Prostate gland (tissue), 2 donors: Measurements from ENCODE around the gene TICAM1.

ENCODE experiments used
- POLR2A ChIP-seq: fragments of 450-650 bp; IDR thresholded peaks from one replicate; pipeline ENCODE4 v1.6.1; 2016; ENCODE audit warnings: antibody characterized with exemption, mild to moderate bottlenecking
- TF ChIP-seq, protein P1 (sequence below), 4 experiments: fragments of 200-600 bp in 2 of 4; fragments of 450-650 bp in 2 of 4; sonication (generic) in 2 of 4; IDR thresholded peaks; 1 replicate in 3 of 4; 2 replicates in 1 of 4; pipeline ENCODE4 v1.5.1; 2016 to 2019; ENCODE audit warnings: antibody characterized with exemption in 4 of 4, mild to moderate bottlenecking in 2 of 4, moderate library complexity in 2 of 4

DNA sequence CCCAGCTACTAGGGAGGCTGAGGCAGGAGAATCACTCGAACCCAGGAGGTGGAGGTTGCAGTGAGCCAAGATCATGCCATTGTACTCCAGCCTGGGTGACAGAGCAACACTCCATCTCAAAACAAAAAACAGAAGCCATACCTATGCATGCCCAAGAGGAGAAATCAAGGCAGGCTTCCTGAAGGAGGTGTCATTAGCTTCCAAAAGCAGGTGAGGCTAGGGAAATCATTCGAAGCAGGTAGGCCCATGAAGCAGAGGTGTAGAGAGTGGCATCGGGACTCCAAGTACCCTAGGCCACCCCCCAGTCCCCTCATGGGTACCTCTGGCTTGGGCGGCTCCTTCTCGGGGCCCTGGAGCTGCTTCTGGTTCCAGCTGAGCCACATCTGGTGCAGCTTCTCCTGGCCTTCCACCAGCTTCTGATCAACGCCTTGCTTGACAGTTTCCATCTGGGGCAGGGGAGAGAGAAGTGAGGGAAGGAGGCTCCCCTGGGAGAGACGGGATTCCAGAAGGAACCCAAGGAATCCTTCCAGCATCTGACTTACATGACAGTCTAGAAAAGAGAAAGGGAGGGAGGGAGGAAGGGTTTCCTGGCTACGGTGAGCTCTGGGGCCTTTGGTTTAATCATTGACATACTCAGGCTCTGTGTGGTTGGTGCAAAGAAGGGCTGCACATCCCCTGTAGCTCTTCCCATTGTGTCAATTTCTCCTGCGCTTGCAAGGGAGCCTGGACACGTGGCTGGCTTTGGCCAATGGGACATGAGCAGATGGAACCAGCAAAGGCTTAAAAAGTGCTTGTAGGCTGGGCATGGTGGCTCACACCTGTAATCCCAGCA, 13.1 kb upstream of the TICAM1 start:
- TF ChIP-seq POLR2A = no peak
- TF ChIP-seq, protein P1, sequence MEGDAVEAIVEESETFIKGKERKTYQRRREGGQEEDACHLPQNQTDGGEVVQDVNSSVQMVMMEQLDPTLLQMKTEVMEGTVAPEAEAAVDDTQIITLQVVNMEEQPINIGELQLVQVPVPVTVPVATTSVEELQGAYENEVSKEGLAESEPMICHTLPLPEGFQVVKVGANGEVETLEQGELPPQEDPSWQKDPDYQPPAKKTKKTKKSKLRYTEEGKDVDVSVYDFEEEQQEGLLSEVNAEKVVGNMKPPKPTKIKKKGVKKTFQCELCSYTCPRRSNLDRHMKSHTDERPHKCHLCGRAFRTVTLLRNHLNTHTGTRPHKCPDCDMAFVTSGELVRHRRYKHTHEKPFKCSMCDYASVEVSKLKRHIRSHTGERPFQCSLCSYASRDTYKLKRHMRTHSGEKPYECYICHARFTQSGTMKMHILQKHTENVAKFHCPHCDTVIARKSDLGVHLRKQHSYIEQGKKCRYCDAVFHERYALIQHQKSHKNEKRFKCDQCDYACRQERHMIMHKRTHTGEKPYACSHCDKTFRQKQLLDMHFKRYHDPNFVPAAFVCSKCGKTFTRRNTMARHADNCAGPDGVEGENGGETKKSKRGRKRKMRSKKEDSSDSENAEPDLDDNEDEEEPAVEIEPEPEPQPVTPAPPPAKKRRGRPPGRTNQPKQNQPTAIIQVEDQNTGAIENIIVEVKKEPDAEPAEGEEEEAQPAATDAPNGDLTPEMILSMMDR (IDR thresholded peaks at IDR 0.05) = no peak
